ENCODE measurements around the gene GRIK3.

GRIK3 gene

GRCh38 chr1:36851087-36851486 lies 183.2 kb downstream of the GRIK3 start:
- no peak overlapping the region for H3K4ac ChIP-seq (ENCODE audit: low read depth in 1 of 2, low read length in 2 of 2)
- H3K9me3 ChIP-seq (ENCODE audit: control insufficient read depth, low read length), result no peaks in the 10 kb centered on the region
- H3K4me3 ChIP-seq (ENCODE audit: insufficient read depth in 1 of 2, low read depth in 1 of 2, low read length in 2 of 2), result no peak overlapping the region
- H2BK12ac ChIP-seq (ENCODE audit: low read length in 2 of 2), result no peak overlapping the region
- H3K4me2 ChIP-seq (ENCODE audit: low read length, poor library complexity, severe bottlenecking), result no peak overlapping the region
- no peak overlapping the region for H2AK5ac ChIP-seq (ENCODE audit: low read length, severe bottlenecking)
- H3K18ac ChIP-seq (ENCODE audit: low read depth in 1 of 2, low read length in 2 of 2), result no peak overlapping the region
- H3K27me3 ChIP-seq (ENCODE audit: control insufficient read depth in 1 of 2, insufficient read depth in 1 of 2, low read length in 2 of 2), result peaks cover 0 to 53% of the 10 kb centered on the region in 2 experiments
- no peaks in the 10 kb centered on the region for H3K4me1 ChIP-seq (ENCODE audit: control insufficient read depth, insufficient read depth, low read depth, low read length)
- H3K14ac ChIP-seq (ENCODE audit: low read length in 2 of 2), result no peak overlapping the region
- H2BK5ac ChIP-seq (ENCODE audit: low read depth, low read length, poor library complexity, severe bottlenecking), result no peak overlapping the region
- H3K9ac ChIP-seq (ENCODE audit: low read length), result no peak overlapping the region
- 64% methylated on average over 6 of the region's 6 CpGs for WGBS
- H4K91ac ChIP-seq (ENCODE audit: low read length), result no peak overlapping the region
- no peak overlapping the region for H2BK120ac ChIP-seq (ENCODE audit: low read depth, low read length)
- H3K27ac ChIP-seq (ENCODE audit: low read length, poor library complexity, severe bottlenecking), result no peak overlapping the region
- no peak overlapping the region for H2AFZ ChIP-seq (ENCODE audit: low read depth, low read length)
- DNase-seq, result no peak
- H3K23ac ChIP-seq (ENCODE audit: low read length in 2 of 2), result no peak overlapping the region
- H3K36me3 ChIP-seq (ENCODE audit: control insufficient read depth in 1 of 2, insufficient read depth in 2 of 2, low read depth in 1 of 2, low read length in 2 of 2), result no peaks in the 10 kb centered on the region
- no peak overlapping the region for H2BK15ac ChIP-seq (ENCODE audit: low read depth, poor library complexity, severe bottlenecking)
- H3K79me1 ChIP-seq (replicated peaks; ENCODE audit: low read length, poor library complexity, severe bottlenecking), result no peaks in the 10 kb centered on the region
- no peak overlapping the region for H4K8ac ChIP-seq (ENCODE audit: low read length)

GRCh38 chr1:36849956-36850355 lies 184.4 kb downstream of the GRIK3 start:
- H3K27me3 ChIP-seq (ENCODE audit: control insufficient read depth in 1 of 2, insufficient read depth in 1 of 2, low read length in 2 of 2), result peaks cover 0 to 43% of the 10 kb centered on the region in 2 experiments
- H3K14ac ChIP-seq (ENCODE audit: low read length in 2 of 2), result no peak overlapping the region
- no peak overlapping the region for H2BK15ac ChIP-seq (ENCODE audit: low read depth, poor library complexity, severe bottlenecking)
- no peak overlapping the region for H2BK5ac ChIP-seq (ENCODE audit: low read depth, low read length, poor library complexity, severe bottlenecking)
- no peaks in the 10 kb centered on the region for H3K79me1 ChIP-seq (replicated peaks; ENCODE audit: low read length, poor library complexity, severe bottlenecking)
- H3K4me3 ChIP-seq (ENCODE audit: insufficient read depth in 1 of 2, low read depth in 1 of 2, low read length in 2 of 2), result no peak overlapping the region
- no peak overlapping the region for H4K91ac ChIP-seq (ENCODE audit: low read length)
- no peaks in the 10 kb centered on the region for H3K36me3 ChIP-seq (ENCODE audit: control insufficient read depth in 1 of 2, insufficient read depth in 2 of 2, low read depth in 1 of 2, low read length in 2 of 2)
- H3K9ac ChIP-seq (ENCODE audit: low read length), result no peak overlapping the region
- no peak overlapping the region for H2BK12ac ChIP-seq (ENCODE audit: low read length in 2 of 2)
- WGBS, result 80% methylated on average over 4 of the region's 12 CpGs
- H3K4ac ChIP-seq (ENCODE audit: low read depth in 1 of 2, low read length in 2 of 2), result no peak overlapping the region
- H2AK5ac ChIP-seq (ENCODE audit: low read length, severe bottlenecking), result no peak overlapping the region
- no peak overlapping the region for H2BK120ac ChIP-seq (ENCODE audit: low read depth, low read length)
- no peak for DNase-seq
- no peak overlapping the region for H3K27ac ChIP-seq (ENCODE audit: low read length, poor library complexity, severe bottlenecking)
- H4K8ac ChIP-seq (ENCODE audit: low read length), result no peak overlapping the region
- H2AFZ ChIP-seq (ENCODE audit: low read depth, low read length), result no peak overlapping the region
- H3K18ac ChIP-seq (ENCODE audit: low read depth in 1 of 2, low read length in 2 of 2), result no peak overlapping the region
- H3K4me1 ChIP-seq (ENCODE audit: control insufficient read depth, insufficient read depth, low read depth, low read length), result no peaks in the 10 kb centered on the region
- H3K4me2 ChIP-seq (ENCODE audit: low read length, poor library complexity, severe bottlenecking), result no peak overlapping the region
- no peak overlapping the region for H3K23ac ChIP-seq (ENCODE audit: low read length in 2 of 2)
- H3K9me3 ChIP-seq (ENCODE audit: control insufficient read depth, low read length), result no peaks in the 10 kb centered on the region

- H3K4me2 ChIP-seq (ENCODE audit: low read length, poor library complexity, severe bottlenecking), result no peak overlapping the region
- H4K91ac ChIP-seq (ENCODE audit: low read length), result no peak overlapping the region
- no peak overlapping the region for H3K27ac ChIP-seq (ENCODE audit: low read length, poor library complexity, severe bottlenecking)
- 6% methylated on average over 2 of the region's 2 CpGs for WGBS
- H2BK15ac ChIP-seq (ENCODE audit: low read depth, poor library complexity, severe bottlenecking), result no peak overlapping the region
- no peaks in the 10 kb centered on the region for H3K9me3 ChIP-seq (ENCODE audit: control insufficient read depth, low read length)
- H3K4ac ChIP-seq (ENCODE audit: low read depth in 1 of 2, low read length in 2 of 2), result no peak overlapping the region
- H3K36me3 ChIP-seq (ENCODE audit: control insufficient read depth in 1 of 2, insufficient read depth in 2 of 2, low read depth in 1 of 2, low read length in 2 of 2), result no peaks in the 10 kb centered on the region
- H2BK120ac ChIP-seq (ENCODE audit: low read depth, low read length), result no peak overlapping the region
- H2BK12ac ChIP-seq (ENCODE audit: low read length in 2 of 2), result no peak overlapping the region
- no peaks in the 10 kb centered on the region for H3K4me1 ChIP-seq (ENCODE audit: control insufficient read depth, insufficient read depth, low read depth, low read length)
- H3K23ac ChIP-seq (ENCODE audit: low read length in 2 of 2), result no peak overlapping the region
- H4K8ac ChIP-seq (ENCODE audit: low read length), result no peak overlapping the region
- no peak overlapping the region for H3K14ac ChIP-seq (ENCODE audit: low read length in 2 of 2)
- H2AK5ac ChIP-seq (ENCODE audit: low read length, severe bottlenecking), result no peak overlapping the region
- H3K18ac ChIP-seq (ENCODE audit: low read depth in 1 of 2, low read length in 2 of 2), result no peak overlapping the region
- H3K79me1 ChIP-seq (replicated peaks; ENCODE audit: low read length, poor library complexity, severe bottlenecking), result no peaks in the 10 kb centered on the region
- H2BK5ac ChIP-seq (ENCODE audit: low read depth, low read length, poor library complexity, severe bottlenecking), result no peak overlapping the region
- H3K9ac ChIP-seq (ENCODE audit: low read length), result no peak overlapping the region
- DNase-seq, result no peak
- peaks cover 0 to 35% of the 10 kb centered on the region in 2 experiments for H3K27me3 ChIP-seq (ENCODE audit: control insufficient read depth in 1 of 2, insufficient read depth in 1 of 2, low read length in 2 of 2)
- no peak overlapping the region for H3K4me3 ChIP-seq (ENCODE audit: insufficient read depth in 1 of 2, low read depth in 1 of 2, low read length in 2 of 2)
- no peak overlapping the region for H2AFZ ChIP-seq (ENCODE audit: low read depth, low read length)
Measured at GRCh38 chr1:36847761-36848160, 186.6 kb downstream of the GRIK3 start.

DNA sequence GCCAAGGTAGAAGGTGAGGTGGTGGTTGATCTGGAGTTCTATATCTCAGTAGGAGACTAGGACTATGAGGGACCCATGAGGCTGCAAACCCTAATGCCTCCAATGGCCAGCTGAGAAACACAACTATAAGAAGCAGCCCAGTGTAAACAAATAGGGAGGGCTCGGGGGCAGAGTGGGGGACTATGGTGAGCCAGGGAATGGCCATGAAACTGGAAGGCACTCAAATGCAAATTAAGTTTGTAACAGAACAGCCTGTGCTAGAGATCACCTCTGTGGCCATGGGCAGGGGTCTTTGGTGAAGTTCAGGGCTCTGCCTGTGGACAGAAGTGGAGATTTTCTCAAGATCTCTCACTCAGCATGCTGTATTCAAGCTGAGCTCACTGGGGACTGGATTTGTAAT lies 187.1 kb downstream of the GRIK3 start:
- no peak overlapping the region for H2AK5ac ChIP-seq (ENCODE audit: low read length, severe bottlenecking)
- no peak overlapping the region for H2AFZ ChIP-seq (ENCODE audit: low read depth, low read length)
- WGBS, result 21% methylated on average over 1 of the region's 1 CpG
- H2BK15ac ChIP-seq (ENCODE audit: low read depth, poor library complexity, severe bottlenecking), result no peak overlapping the region
- no peaks in the 10 kb centered on the region for H3K4me1 ChIP-seq (ENCODE audit: control insufficient read depth, insufficient read depth, low read depth, low read length)
- no peaks in the 10 kb centered on the region for H3K79me1 ChIP-seq (replicated peaks; ENCODE audit: low read length, poor library complexity, severe bottlenecking)
- H4K8ac ChIP-seq (ENCODE audit: low read length), result no peak overlapping the region
- no peak overlapping the region for H3K14ac ChIP-seq (ENCODE audit: low read length in 2 of 2)
- H3K4ac ChIP-seq (ENCODE audit: low read depth in 1 of 2, low read length in 2 of 2), result no peak overlapping the region
- DNase-seq, result no peak
- no peak overlapping the region for H4K91ac ChIP-seq (ENCODE audit: low read length)
- H3K9me3 ChIP-seq (ENCODE audit: control insufficient read depth, low read length), result no peaks in the 10 kb centered on the region
- H3K36me3 ChIP-seq (ENCODE audit: control insufficient read depth in 1 of 2, insufficient read depth in 2 of 2, low read depth in 1 of 2, low read length in 2 of 2), result no peaks in the 10 kb centered on the region
- no peak overlapping the region for H3K23ac ChIP-seq (ENCODE audit: low read length in 2 of 2)
- H2BK120ac ChIP-seq (ENCODE audit: low read depth, low read length), result no peak overlapping the region
- no peak overlapping the region for H2BK12ac ChIP-seq (ENCODE audit: low read length in 2 of 2)
- no peak overlapping the region for H3K18ac ChIP-seq (ENCODE audit: low read depth in 1 of 2, low read length in 2 of 2)
- H3K4me2 ChIP-seq (ENCODE audit: low read length, poor library complexity, severe bottlenecking), result no peak overlapping the region
- no peak overlapping the region for H3K9ac ChIP-seq (ENCODE audit: low read length)
- no peak overlapping the region for H3K27ac ChIP-seq (ENCODE audit: low read length, poor library complexity, severe bottlenecking)
- no peak overlapping the region for H3K4me3 ChIP-seq (ENCODE audit: insufficient read depth in 1 of 2, low read depth in 1 of 2, low read length in 2 of 2)
- H2BK5ac ChIP-seq (ENCODE audit: low read depth, low read length, poor library complexity, severe bottlenecking), result no peak overlapping the region
- H3K27me3 ChIP-seq (ENCODE audit: control insufficient read depth in 1 of 2, insufficient read depth in 1 of 2, low read length in 2 of 2), result peaks cover 0 to 30% of the 10 kb centered on the region in 2 experiments

All from mesenchymal stem cell (in vitro differentiated cells and primary cell).